NCI-H1436 (cell line): Measurements from ENCODE around the gene MC1R.
"Not testable (repeated sequence)": the region's sequence is repeated elsewhere in the genome, so short reads cannot be mapped to it uniquely, and the experiment has no call there.

Source experiments
- DNase-seq: peaks from one replicate; lab custom pipeline; 2025; lab: John Stamatoyannopoulos, UW

MC1R gene

GRCh38 chr16:89962754-89963498, 44.3 kb downstream of the MC1R start:
- no peak for DNase-seq

- DNase-seq: no peak
Measured at GRCh38 chr16:89964201-89964600, 45.5 kb downstream of the MC1R start.

- no peak for DNase-seq
Measured at GRCh38 chr16:89965447-89966225, 47.0 kb downstream of the MC1R start.

- DNase-seq: no peak
Measured at GRCh38 chr16:89966756-89967155, 48.1 kb downstream of the MC1R start.

- not testable (repeated sequence) for DNase-seq
Measured at GRCh38 chr16:89967436-89967835, 48.8 kb downstream of the MC1R start.

- DNase-seq: not testable (repeated sequence)
Measured at GRCh38 chr16:89968074-89968473, 49.4 kb downstream of the MC1R start.

- no peak for DNase-seq
Measured at GRCh38 chr16:89969741-89970410, 51.2 kb downstream of the MC1R start.
